Measurements from ENCODE around the gene SERTAD2. TPM values are rescaled to one million over a fixed set of nuclear protein-coding genes. Genes with fewer than 3 reads are reported as not detected.
A peak's percentile ranks its signal among the peaks of the same experiment; 100 is the strongest.

Gene SERTAD2
- total and polyA plus RNA-seq, 8 donors, result 2.2 to 9.4 (median 4.3) TPM

DNA sequence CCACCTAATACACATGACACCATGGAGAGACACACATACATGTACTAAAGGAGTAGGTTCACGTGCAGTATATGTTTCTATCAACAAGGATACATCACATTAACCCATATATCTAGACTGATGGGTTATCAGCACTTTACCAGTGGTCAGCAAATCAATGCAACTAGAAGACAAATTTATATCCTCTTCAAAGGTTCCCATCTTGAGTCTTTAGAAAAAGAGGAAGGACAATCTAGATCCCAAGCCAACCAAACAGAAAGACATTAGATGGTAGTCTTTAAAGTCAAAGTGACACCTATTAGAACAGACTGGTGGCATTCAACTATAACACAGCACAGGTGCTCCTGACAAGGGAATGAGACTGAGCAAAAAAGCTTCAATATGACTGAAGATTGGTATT is 13.8 kb upstream of the SERTAD2 start:
- 94 to 100% methylated on average over 1 of the region's 1 CpG for WGBS, 2 donors
- intact Hi-C loops (cut with DNase I), result no loop called here
- H3K4me3 ChIP-seq, result no peak overlapping the region

DNA sequence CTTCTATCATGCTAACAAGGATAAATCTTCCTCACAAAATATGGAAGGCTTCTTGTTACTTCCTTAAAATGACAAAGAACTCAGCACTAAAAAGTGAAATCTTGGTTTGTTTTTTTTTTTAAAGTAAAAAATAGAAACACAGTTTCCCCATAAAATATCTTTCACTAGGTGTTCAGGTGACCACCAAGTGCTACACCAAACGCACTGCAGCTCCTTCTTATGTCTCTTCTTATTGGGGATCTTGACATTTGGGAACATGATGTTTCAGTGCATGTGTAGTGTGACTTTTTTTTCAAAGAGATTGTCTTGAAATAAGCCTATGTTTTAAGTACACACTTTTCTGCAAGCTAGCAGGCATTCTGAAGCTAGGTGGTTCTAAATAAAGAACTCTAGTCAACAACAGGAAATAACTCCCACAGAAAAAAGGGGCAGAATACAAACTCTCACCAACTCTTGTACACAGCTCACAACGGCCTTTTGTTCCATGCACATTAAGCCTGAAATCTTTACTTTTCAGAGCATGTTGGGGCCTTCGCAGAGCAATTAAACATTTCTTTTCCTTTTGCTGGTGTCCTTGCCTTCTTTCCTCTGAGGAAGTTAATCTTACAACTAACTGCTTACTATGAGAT is 13.2 kb upstream of the SERTAD2 start:
- intact Hi-C loops (cut with DNase I), result no loop called here
- Histone ChIP-seq H3K27ac (peak overlapping the region in 2 of 4 donors; percentile 15 to 24), H3K4me1 (peaks cover 0 to 3% (median 0%) of the 10 kb centered on the region in 3 donors), H3K27me3 (no peaks in the 10 kb centered on the region), H3K36me3 (no peaks in the 10 kb centered on the region), H3K4me3 (no peak overlapping the region), H3K9me3 (no peaks in the 10 kb centered on the region)
- DNase-seq (no peak), ATAC-seq (no peak), FAIRE-seq (no peak)
- WGBS, 2 donors, result 70 to 72% methylated on average over 3 of the region's 3 CpGs
- TF ChIP-seq, protein P1, sequence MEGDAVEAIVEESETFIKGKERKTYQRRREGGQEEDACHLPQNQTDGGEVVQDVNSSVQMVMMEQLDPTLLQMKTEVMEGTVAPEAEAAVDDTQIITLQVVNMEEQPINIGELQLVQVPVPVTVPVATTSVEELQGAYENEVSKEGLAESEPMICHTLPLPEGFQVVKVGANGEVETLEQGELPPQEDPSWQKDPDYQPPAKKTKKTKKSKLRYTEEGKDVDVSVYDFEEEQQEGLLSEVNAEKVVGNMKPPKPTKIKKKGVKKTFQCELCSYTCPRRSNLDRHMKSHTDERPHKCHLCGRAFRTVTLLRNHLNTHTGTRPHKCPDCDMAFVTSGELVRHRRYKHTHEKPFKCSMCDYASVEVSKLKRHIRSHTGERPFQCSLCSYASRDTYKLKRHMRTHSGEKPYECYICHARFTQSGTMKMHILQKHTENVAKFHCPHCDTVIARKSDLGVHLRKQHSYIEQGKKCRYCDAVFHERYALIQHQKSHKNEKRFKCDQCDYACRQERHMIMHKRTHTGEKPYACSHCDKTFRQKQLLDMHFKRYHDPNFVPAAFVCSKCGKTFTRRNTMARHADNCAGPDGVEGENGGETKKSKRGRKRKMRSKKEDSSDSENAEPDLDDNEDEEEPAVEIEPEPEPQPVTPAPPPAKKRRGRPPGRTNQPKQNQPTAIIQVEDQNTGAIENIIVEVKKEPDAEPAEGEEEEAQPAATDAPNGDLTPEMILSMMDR (IDR thresholded peaks at IDR 0.05), result no peak

More for the DNA sequence above, 13.8 kb upstream of the SERTAD2 start:
- H3K4me1 ChIP-seq, result peaks cover 0 to 3% (median 0%) of the 10 kb centered on the region in 3 donors
- H3K27ac ChIP-seq, result peak overlapping the region in 2 of 4 donors; percentile 15 to 24
- FAIRE-seq, result no peak
- no peak for ATAC-seq
- TF ChIP-seq, protein P1 (IDR thresholded peaks at IDR 0.05), result no peak
- H3K36me3 ChIP-seq, result no peaks in the 10 kb centered on the region
- no peak for DNase-seq
- no peaks in the 10 kb centered on the region for H3K27me3 ChIP-seq
- no peaks in the 10 kb centered on the region for H3K9me3 ChIP-seq

DNA sequence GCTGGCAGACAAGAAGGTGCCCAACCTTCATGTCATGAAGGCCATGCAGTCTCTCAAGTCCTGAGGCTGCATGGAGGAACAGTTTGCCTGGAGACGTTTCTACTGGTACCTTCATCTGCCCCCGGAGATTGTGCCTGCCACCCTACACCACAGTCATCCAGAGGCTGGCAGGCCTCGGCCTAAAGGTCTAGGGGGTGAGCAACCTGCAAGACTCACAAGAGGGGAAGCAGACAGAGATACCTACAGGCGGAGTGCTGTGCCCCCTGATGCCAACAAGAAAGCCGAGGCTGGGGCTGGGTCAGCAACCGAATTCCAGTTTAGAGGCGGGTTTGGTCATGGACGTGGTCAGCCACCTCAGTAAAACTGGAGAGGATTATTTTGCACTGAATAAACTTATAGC is 12.0 kb upstream of the SERTAD2 start:
- peaks cover 0 to 3% (median 0%) of the 10 kb centered on the region in 3 donors for H3K4me1 ChIP-seq
- H3K27me3 ChIP-seq, result no peaks in the 10 kb centered on the region
- no peak for DNase-seq
- ATAC-seq, result no peak
- H3K9me3 ChIP-seq, result no peaks in the 10 kb centered on the region
- TF ChIP-seq, protein P1 (IDR thresholded peaks at IDR 0.05), result no peak
- WGBS, 2 donors, result 93 to 95% methylated on average over 8 of the region's 8 CpGs
- H3K4me3 ChIP-seq, result no peak overlapping the region
- H3K36me3 ChIP-seq, result no peaks in the 10 kb centered on the region
- FAIRE-seq, result no peak
- intact Hi-C loops (cut with DNase I), result no loop called here
- no peak overlapping the region for H3K27ac ChIP-seq

DNA sequence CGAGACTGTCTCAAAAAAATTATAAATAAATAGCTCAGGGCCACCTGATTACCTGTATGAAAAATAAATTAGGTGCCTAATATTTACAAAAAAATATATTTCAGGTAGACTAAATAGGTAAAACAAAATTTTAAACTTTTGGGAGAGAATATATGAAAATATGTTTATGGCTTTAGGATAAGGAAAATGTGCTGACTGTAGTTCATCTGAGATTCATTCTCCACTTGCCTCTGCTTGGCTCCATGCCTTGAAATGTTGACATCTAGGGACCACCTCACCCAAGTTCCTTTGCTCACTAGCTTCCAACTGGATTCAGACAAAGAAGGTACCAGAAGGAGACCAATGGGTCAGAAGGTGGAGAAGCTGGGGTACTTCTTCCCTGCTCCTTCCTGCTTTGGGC is 9.7 kb upstream of the SERTAD2 start:
- Histone ChIP-seq H3K9me3 (no peaks in the 10 kb centered on the region), H3K27me3 (no peaks in the 10 kb centered on the region), H3K36me3 (no peaks in the 10 kb centered on the region), H3K4me1 (peaks cover 0 to 3% (median 0%) of the 10 kb centered on the region in 3 donors), H3K4me3 (no peak overlapping the region), H3K27ac (no peak overlapping the region)
- 91 to 100% methylated on average over 1 of the region's 1 CpG for WGBS, 2 donors
- FAIRE-seq, result no peak
- intact Hi-C loops (cut with DNase I), result no loop called here
- TF ChIP-seq, protein P1 (IDR thresholded peaks at IDR 0.05), result no peak
- DNase-seq, result no peak
- no peak for ATAC-seq

DNA sequence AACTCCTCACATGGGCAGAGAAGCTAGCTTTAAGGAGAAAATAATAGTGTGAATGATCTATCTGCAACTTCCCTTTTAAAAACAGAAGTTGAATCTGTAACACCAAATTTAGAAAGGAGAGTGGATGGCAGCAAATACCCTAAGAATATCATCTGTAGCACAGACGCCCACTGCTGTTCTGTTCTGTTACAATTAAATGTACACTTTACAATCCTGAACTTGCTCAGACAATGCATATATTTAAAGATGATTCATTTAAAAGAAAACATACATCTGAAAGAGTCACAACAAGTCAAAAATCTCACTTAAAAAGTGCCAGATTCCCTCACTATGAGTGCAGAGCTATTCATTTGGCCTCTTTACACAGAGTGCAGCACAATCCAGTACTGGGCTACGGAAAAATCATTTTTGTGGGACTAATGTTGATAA is 8.0 kb upstream of the SERTAD2 start:
- intact Hi-C loops (cut with DNase I), result no loop called here
- FAIRE-seq, result no peak
- Histone ChIP-seq H3K27ac (no peak overlapping the region), H3K4me3 (no peak overlapping the region), H3K9me3 (no peaks in the 10 kb centered on the region), H3K27me3 (no peaks in the 10 kb centered on the region), H3K36me3 (no peaks in the 10 kb centered on the region), H3K4me1 (no peaks in the 10 kb centered on the region)
- ATAC-seq, result peak in 1 of 4 donors; percentile 52
- WGBS, 2 donors, result 84 to 90% methylated on average over 2 of the region's 2 CpGs
- no peak for DNase-seq
- TF ChIP-seq, protein P1 (IDR thresholded peaks at IDR 0.05), result no peak
